A549 (cell line): Measurements from ENCODE around the gene NAA15.

ENCODE experiments used
- CBX8 ChIP-seq: fragments of 200-600 bp; sonication (generic); IDR thresholded peaks from 2 replicates; pipeline ENCODE4 v1.6.1; 2016
- EHMT2 ChIP-seq: fragments of 200-600 bp; sonication (generic); IDR thresholded peaks from 2 replicates; pipeline ENCODE4 v1.6.1; 2016; ENCODE audit warnings: antibody characterized with exemption, low read depth, mild to moderate bottlenecking, moderate library complexity
- JUN ChIP-seq, 2 experiments: fragments of >200 bp; sonication (Bioruptor Twin); formaldehyde crosslinking; IDR thresholded peaks; 2 replicates in 1 of 2; 3 replicates in 1 of 2; pipeline ENCODE4 v1.6.1; 2016 to 2017
- KDM5A ChIP-seq: fragments of 200-600 bp; sonication (generic); IDR thresholded peaks from 2 replicates; pipeline ENCODE4 v1.6.1; 2016; ENCODE audit warnings: antibody characterized with exemption, mild to moderate bottlenecking
- NR3C1 ChIP-seq: fragments of >200 bp; sonication (Bioruptor Twin); formaldehyde crosslinking; IDR thresholded peaks from 3 replicates; pipeline ENCODE4 v1.6.1; 2017
- POLR2A ChIP-seq: IDR thresholded peaks from 2 replicates; pipeline ENCODE4 v1.6.1; 2012; ENCODE audit warnings: mild to moderate bottlenecking, low read length
- POLR2AphosphoS2 ChIP-seq: conservative IDR thresholded peaks from 2 replicates; pipeline ENCODE4 v1.6.1; 2012; ENCODE audit warnings: low read length, improper control_type of control experiment, inconsistent platforms
- ZNF302 ChIP-seq: fragments of 250-450 bp; sonication (Bioruptor Pico); IDR thresholded peaks from 2 replicates; pipeline ENCODE4 v1.9.0; 2021; ENCODE audit warnings: inconsistent platforms, mild to moderate bottlenecking, moderate library complexity
- TF ChIP-seq, protein P1 (sequence below): fragments of >200 bp; sonication (Bioruptor Twin); formaldehyde crosslinking; IDR thresholded peaks from 3 replicates; pipeline ENCODE4 v1.5.1; 2016
- TF ChIP-seq, protein P2 (sequence below): IDR thresholded peaks from 2 replicates; pipeline ENCODE4 v1.6.1; 2012
- TF ChIP-seq, protein P3 (sequence below): fragments of 200-600 bp; sonication (generic); IDR thresholded peaks from 2 replicates; pipeline ENCODE4 v1.6.1; 2016; ENCODE audit warnings: antibody characterized with exemption, mild to moderate bottlenecking, moderate library complexity
- TF ChIP-seq, protein P4 (sequence below): fragments of 450-650 bp; IDR thresholded peaks from 2 replicates; pipeline ENCODE4 v1.6.1; 2014; ENCODE audit warnings: antibody characterized with exemption

DNA sequence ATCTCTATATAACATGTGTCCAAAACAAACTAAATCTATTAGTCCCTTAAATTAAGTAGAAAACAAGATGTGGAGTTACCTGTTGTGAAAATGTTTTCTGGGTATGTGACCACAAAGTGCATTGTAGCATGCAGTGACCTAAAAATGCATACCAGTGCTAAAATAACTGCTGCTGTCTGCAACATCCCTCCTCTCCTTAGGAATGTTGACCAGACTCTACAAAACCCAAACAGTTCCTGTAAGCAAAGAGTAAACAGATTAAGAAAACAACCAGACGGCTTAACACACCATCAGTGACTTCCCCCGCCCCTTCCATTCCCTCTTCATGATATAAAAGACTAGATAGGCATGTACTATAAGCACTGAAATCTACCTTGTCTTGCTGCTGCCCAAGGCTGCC is 136.8 kb downstream of the NAA15 start:
- TF ChIP-seq, protein P1, sequence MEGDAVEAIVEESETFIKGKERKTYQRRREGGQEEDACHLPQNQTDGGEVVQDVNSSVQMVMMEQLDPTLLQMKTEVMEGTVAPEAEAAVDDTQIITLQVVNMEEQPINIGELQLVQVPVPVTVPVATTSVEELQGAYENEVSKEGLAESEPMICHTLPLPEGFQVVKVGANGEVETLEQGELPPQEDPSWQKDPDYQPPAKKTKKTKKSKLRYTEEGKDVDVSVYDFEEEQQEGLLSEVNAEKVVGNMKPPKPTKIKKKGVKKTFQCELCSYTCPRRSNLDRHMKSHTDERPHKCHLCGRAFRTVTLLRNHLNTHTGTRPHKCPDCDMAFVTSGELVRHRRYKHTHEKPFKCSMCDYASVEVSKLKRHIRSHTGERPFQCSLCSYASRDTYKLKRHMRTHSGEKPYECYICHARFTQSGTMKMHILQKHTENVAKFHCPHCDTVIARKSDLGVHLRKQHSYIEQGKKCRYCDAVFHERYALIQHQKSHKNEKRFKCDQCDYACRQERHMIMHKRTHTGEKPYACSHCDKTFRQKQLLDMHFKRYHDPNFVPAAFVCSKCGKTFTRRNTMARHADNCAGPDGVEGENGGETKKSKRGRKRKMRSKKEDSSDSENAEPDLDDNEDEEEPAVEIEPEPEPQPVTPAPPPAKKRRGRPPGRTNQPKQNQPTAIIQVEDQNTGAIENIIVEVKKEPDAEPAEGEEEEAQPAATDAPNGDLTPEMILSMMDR, result no peak
- no peak for TF ChIP-seq ZNF302 (CRISPR knock-in tag)
- TF ChIP-seq NR3C1, result no peak
- TF ChIP-seq POLR2A, result no peak
- TF ChIP-seq, protein P2, sequence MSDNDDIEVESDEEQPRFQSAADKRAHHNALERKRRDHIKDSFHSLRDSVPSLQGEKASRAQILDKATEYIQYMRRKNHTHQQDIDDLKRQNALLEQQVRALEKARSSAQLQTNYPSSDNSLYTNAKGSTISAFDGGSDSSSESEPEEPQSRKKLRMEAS, result no peak
- no peak for TF ChIP-seq CBX8
- no peak for TF ChIP-seq KDM5A
- no peak for TF ChIP-seq JUN (IDR thresholded peaks at IDR 0.05)
- TF ChIP-seq, protein P3, sequence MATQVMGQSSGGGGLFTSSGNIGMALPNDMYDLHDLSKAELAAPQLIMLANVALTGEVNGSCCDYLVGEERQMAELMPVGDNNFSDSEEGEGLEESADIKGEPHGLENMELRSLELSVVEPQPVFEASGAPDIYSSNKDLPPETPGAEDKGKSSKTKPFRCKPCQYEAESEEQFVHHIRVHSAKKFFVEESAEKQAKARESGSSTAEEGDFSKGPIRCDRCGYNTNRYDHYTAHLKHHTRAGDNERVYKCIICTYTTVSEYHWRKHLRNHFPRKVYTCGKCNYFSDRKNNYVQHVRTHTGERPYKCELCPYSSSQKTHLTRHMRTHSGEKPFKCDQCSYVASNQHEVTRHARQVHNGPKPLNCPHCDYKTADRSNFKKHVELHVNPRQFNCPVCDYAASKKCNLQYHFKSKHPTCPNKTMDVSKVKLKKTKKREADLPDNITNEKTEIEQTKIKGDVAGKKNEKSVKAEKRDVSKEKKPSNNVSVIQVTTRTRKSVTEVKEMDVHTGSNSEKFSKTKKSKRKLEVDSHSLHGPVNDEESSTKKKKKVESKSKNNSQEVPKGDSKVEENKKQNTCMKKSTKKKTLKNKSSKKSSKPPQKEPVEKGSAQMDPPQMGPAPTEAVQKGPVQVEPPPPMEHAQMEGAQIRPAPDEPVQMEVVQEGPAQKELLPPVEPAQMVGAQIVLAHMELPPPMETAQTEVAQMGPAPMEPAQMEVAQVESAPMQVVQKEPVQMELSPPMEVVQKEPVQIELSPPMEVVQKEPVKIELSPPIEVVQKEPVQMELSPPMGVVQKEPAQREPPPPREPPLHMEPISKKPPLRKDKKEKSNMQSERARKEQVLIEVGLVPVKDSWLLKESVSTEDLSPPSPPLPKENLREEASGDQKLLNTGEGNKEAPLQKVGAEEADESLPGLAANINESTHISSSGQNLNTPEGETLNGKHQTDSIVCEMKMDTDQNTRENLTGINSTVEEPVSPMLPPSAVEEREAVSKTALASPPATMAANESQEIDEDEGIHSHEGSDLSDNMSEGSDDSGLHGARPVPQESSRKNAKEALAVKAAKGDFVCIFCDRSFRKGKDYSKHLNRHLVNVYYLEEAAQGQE, result no peak
- TF ChIP-seq, protein P4, sequence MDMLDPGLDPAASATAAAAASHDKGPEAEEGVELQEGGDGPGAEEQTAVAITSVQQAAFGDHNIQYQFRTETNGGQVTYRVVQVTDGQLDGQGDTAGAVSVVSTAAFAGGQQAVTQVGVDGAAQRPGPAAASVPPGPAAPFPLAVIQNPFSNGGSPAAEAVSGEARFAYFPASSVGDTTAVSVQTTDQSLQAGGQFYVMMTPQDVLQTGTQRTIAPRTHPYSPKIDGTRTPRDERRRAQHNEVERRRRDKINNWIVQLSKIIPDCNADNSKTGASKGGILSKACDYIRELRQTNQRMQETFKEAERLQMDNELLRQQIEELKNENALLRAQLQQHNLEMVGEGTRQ, result no peak
- TF ChIP-seq EHMT2, result no peak
- no peak for TF ChIP-seq POLR2AphosphoS2
